Osteoblast (primary cell): ENCODE results near the gene TENM3. TPM values are rescaled to one million over a fixed set of nuclear protein-coding genes. Genes with fewer than 3 reads are reported as not detected.

Experiments used
- DNase-seq: peaks from one replicate; pipeline ENCODE4 v3.0.0; 2011; ENCODE audit warnings: low spot score, mixed read lengths; ENCODE audit not compliant: insufficient read length; ENCODE audit errors: missing footprints
- H2AFZ ChIP-seq: 2 replicates; pipeline ENCODE4 v1.6.0; 2011; ENCODE audit warnings: mild to moderate bottlenecking, low read length
- H3K27ac ChIP-seq: 2 replicates; pipeline ENCODE4 v1.5.1; 2011; ENCODE audit warnings: mild to moderate bottlenecking, low read depth, low read length, moderate library complexity
- H3K27me3 ChIP-seq: 2 replicates; pipeline ENCODE4 v1.6.0; 2012; ENCODE audit warnings: mild to moderate bottlenecking, control low read depth, inconsistent platforms, low read length, moderate library complexity; ENCODE audit not compliant: insufficient read depth
- H3K36me3 ChIP-seq: 2 replicates; pipeline ENCODE4 v1.5.1; 2011; ENCODE audit warnings: mild to moderate bottlenecking, low read length, control low read depth, moderate library complexity; ENCODE audit not compliant: insufficient read depth
- H3K4me1 ChIP-seq: 2 replicates; pipeline ENCODE4 v1.5.1; 2011; ENCODE audit warnings: mild to moderate bottlenecking, low read length, control low read depth, moderate library complexity; ENCODE audit not compliant: insufficient read depth
- H3K4me2 ChIP-seq: 2 replicates; pipeline ENCODE4 v1.6.0; 2011; ENCODE audit warnings: mild to moderate bottlenecking, low read length; ENCODE audit not compliant: insufficient read depth
- H3K4me3 ChIP-seq: fragments of 200-600 bp; sonication (generic); 3 replicates; pipeline ENCODE4 v1.5.1; 2012; ENCODE audit warnings: mild to moderate bottlenecking, low read length, inconsistent platforms; ENCODE audit not compliant: insufficient read depth
- H3K79me2 ChIP-seq: 2 replicates; pipeline ENCODE4 v1.6.0; 2012; ENCODE audit warnings: mild to moderate bottlenecking, low read length, control low read depth, inconsistent platforms; ENCODE audit not compliant: insufficient read depth
- H3K9me3 ChIP-seq: 2 replicates; pipeline ENCODE4 v1.5.1; 2011; ENCODE audit warnings: low read depth, low read length, control low read depth
- H4K20me1 ChIP-seq: 2 replicates; pipeline ENCODE4 v1.6.0; 2012; ENCODE audit warnings: mild to moderate bottlenecking, low read length, control low read depth; ENCODE audit not compliant: insufficient read depth
- total RNA-seq: library from RNA; depleted of rRNA; stranded (reverse); fragments of >200 nt; gene quantifications from 2 replicates; pipeline ENCODE4 v1.2.3, GENCODE V29; 2012
- TF ChIP-seq, protein P1 (sequence below): IDR thresholded peaks from 2 replicates; pipeline ENCODE4 v1.5.1; 2011; ENCODE audit warnings: mild to moderate bottlenecking, low read depth, low read length, moderate library complexity; ENCODE audit errors: extremely low read depth

Gene TENM3
- total RNA-seq, 1 donor = 59.0 TPM

GRCh38 chr4:182301736-182302135, 58.5 kb downstream of the TENM3 start:
- no peaks in the 10 kb centered on the region for H3K36me3 ChIP-seq
- DNase-seq = no peak
- no peaks in the 10 kb centered on the region for H3K27me3 ChIP-seq
- no peak overlapping the region for H3K4me2 ChIP-seq
- no peaks in the 10 kb centered on the region for H3K9me3 ChIP-seq
- H3K27ac ChIP-seq = no peak overlapping the region
- no peaks in the 10 kb centered on the region for H3K79me2 ChIP-seq
- no peak overlapping the region for H2AFZ ChIP-seq
- H3K4me1 ChIP-seq = peaks cover 9% of the 10 kb centered on the region
- H3K4me3 ChIP-seq = no peak overlapping the region
- TF ChIP-seq, protein P1, sequence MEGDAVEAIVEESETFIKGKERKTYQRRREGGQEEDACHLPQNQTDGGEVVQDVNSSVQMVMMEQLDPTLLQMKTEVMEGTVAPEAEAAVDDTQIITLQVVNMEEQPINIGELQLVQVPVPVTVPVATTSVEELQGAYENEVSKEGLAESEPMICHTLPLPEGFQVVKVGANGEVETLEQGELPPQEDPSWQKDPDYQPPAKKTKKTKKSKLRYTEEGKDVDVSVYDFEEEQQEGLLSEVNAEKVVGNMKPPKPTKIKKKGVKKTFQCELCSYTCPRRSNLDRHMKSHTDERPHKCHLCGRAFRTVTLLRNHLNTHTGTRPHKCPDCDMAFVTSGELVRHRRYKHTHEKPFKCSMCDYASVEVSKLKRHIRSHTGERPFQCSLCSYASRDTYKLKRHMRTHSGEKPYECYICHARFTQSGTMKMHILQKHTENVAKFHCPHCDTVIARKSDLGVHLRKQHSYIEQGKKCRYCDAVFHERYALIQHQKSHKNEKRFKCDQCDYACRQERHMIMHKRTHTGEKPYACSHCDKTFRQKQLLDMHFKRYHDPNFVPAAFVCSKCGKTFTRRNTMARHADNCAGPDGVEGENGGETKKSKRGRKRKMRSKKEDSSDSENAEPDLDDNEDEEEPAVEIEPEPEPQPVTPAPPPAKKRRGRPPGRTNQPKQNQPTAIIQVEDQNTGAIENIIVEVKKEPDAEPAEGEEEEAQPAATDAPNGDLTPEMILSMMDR = no peak
- no peaks in the 10 kb centered on the region for H4K20me1 ChIP-seq

DNA sequence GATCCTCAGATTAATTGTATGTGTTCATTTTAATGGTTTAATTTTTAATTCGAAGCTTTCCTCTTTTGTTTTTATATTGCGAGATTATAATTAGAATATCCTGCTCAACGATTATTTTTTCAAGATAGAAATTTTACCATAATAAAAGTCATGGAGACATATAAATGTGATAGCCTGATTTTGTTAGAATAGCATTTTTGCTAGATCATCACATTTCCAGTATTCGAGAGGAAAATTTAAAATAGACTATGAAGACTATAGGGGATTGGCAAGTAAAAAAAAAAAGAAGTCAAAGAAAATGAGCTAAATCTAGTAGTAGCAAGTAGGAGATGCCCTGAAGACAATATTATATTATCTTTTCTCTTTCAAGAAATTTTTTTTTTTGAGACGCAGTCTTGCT, 60.6 kb downstream of the TENM3 start:
- H4K20me1 ChIP-seq = no peaks in the 10 kb centered on the region
- H2AFZ ChIP-seq = no peak overlapping the region
- H3K27ac ChIP-seq = no peak overlapping the region
- H3K4me2 ChIP-seq = no peak overlapping the region
- H3K4me3 ChIP-seq = no peak overlapping the region
- no peaks in the 10 kb centered on the region for H3K36me3 ChIP-seq
- H3K27me3 ChIP-seq = no peaks in the 10 kb centered on the region
- no peaks in the 10 kb centered on the region for H3K9me3 ChIP-seq
- H3K4me1 ChIP-seq = peaks cover 17% of the 10 kb centered on the region
- no peaks in the 10 kb centered on the region for H3K79me2 ChIP-seq
- TF ChIP-seq, protein P1 = no peak
- DNase-seq = no peak

DNA sequence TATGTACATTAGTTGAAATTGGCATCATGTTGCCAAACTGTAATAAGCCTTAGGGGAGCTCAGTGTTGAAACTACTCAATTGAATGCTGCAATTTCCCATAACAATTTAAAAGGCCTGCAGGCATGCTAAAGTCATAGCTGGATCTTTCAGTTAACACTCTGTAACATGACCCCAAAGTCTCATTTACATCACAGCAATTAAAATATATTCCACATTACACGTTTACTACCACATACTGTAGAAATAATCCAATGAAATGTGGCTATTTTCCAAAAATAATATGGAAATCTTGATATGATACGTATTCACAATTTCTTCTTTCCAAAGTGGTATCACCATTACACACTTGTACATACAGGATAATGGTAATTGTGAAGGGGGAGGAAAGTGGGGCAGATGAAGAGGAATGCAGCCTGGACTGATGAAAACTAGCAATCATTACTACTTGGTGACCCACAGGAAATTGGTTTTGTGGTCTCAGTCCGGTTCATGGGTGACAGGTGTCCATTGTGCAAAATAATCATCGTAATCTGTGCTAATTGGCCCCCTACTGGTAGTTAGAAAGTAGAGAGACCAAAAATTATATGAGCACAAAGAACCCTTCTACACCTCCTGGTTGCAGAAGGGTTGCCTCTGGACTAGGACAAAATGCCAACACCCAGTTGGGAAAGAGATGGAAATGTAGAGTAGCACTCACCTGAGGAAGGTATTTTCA, 63.7 kb downstream of the TENM3 start:
- Histone ChIP-seq H3K79me2 (no peaks in the 10 kb centered on the region), H3K36me3 (no peaks in the 10 kb centered on the region), H3K27me3 (no peaks in the 10 kb centered on the region), H3K4me3 (no peak overlapping the region), H3K27ac (peak overlapping the region; percentile 63), H3K9me3 (no peaks in the 10 kb centered on the region), H3K4me1 (peaks cover 17% of the 10 kb centered on the region), H3K4me2 (peak overlapping the region; percentile 36), H4K20me1 (no peaks in the 10 kb centered on the region), H2AFZ (no peak overlapping the region)
- TF ChIP-seq, protein P1 = peak; percentile 31
- DNase-seq = no peak

GRCh38 chr4:182307746-182308145, 64.5 kb downstream of the TENM3 start:
- Histone ChIP-seq H3K27me3 (no peaks in the 10 kb centered on the region), H3K79me2 (no peaks in the 10 kb centered on the region), H3K4me1 (peaks cover 17% of the 10 kb centered on the region), H3K4me2 (peak overlapping the region; percentile 36), H4K20me1 (no peaks in the 10 kb centered on the region), H2AFZ (peak overlapping the region; percentile 15), H3K4me3 (no peak overlapping the region), H3K27ac (peak overlapping the region; percentile 63), H3K36me3 (no peaks in the 10 kb centered on the region), H3K9me3 (no peaks in the 10 kb centered on the region)
- DNase-seq = peak; percentile 86
- TF ChIP-seq, protein P1 = no peak
